Activated naive CD4-positive, alpha-beta T cell treated with anti-CD3 and anti-CD28 coated beads, Interleukin-2, amount 10 ng/mL, durations not matched to agents 7 days and 5 days (primary cell): ENCODE results near the gene PIK3R5.

Source experiments
- CTCF ChIA-PET: fragments of 350-600 bp; sonication (Branson Sonifier 250); formaldehyde crosslinking; loops from one replicate; lab custom pipeline; 2021; ENCODE audit warnings: antibody characterized with exemption; lab: Charles Lee
- DNase-seq: peaks from one replicate; pipeline ENCODE4 v3.0.0-alpha.2; 2020
- H3K27ac Mint-ChIP-seq: one replicate; pipeline ENCODE4 v1.8.0; 2021; ENCODE audit warnings: mild to moderate bottlenecking, moderate library complexity, mixed read lengths
- H3K27me3 Mint-ChIP-seq: one replicate; pipeline ENCODE4 v1.8.0; 2021; ENCODE audit warnings: mild to moderate bottlenecking, mixed read lengths
- H3K36me3 Mint-ChIP-seq: one replicate; pipeline ENCODE4 v1.8.0; 2021; ENCODE audit warnings: mixed read lengths
- H3K4me1 Mint-ChIP-seq: one replicate; pipeline ENCODE4 v1.8.0; 2021; ENCODE audit warnings: mixed read lengths
- H3K4me3 Mint-ChIP-seq: one replicate; pipeline ENCODE4 v1.8.0; 2021; ENCODE audit warnings: mild to moderate bottlenecking, moderate library complexity, mixed read lengths
- H3K9me3 Mint-ChIP-seq: one replicate; pipeline ENCODE4 v1.8.0; 2021; ENCODE audit warnings: mixed read lengths

PIK3R5 gene

DNA sequence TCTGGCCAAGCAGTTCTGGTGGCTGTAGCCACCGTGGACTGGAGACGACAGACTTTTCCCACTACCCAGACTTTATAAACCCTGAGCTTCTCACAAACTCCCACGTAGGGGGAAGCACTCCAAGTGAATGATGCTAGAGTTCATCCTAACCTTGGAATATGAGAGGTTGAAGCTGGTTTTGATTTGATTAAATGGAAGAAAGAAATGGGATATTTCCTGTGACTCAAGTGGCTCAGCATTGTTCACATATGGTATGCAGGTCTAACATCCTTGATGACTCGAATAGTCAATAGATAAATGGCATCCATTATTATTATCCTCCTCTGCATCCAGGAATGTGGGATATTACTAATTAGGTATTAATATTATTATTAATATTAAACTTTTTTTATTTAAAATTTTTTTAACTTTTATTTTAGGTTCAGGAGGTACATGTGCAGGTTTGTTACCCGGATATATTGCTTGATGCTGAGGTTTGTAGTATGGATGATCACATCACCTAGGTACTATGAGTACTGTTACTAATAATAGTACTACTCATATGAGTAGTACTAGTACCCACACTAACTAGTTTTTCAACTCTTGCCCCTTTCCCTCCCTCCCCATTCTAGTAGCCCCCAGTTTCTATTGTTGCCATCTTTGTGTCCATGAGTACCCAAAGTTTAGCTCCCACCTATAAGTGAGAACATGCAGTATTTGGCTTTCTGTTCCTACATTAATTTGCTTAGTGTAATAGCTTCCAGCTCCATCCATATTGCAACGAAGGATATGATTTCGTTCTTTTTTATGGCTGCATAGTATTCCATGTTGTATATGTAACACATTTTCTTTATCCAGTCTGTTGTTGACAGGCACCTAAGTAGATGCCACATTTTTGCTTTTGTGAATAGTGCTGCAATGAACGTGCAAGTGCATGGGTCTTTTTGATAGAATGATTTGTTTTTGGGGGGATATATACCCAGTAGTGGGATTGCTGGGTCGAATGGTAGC is 121.0 kb downstream of the PIK3R5 start:
- Mint-ChIP-seq H3K36me3 (peaks cover 17% of the 10 kb centered on the region), H3K9me3 (no peaks in the 10 kb centered on the region), H3K27me3 (no peaks in the 10 kb centered on the region), H3K4me3 (no peak overlapping the region), H3K4me1 (peaks cover 4% of the 10 kb centered on the region), H3K27ac (no peak overlapping the region)
- DNase-seq = no peak
- CTCF ChIA-PET = interaction anchor here (2.2 kb wide), 1 partner anchor 12 kb away, joined by 7 read pairs; no protein-coding TSS in a partner anchor

DNA sequence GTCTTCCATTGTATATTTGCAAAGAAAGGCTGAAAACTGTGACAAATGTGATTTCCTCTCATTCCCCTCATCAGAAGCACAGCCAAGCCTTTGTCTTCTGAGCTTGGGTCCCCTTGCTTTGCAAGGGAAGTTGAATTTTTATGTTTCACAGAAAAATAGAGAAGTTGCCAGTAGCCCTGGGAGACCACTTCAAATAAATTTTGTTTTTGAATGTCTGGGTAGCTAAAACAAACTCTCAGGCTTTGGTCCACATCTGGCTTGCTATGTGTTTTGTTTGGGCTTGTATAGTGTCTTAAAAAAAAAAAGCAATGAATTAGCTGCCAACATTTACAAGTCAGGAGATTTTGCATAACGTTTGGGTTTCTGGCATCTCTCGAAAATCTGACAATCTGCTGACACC is 122.2 kb downstream of the PIK3R5 start:
- no peak overlapping the region for H3K4me3 Mint-ChIP-seq

DNA sequence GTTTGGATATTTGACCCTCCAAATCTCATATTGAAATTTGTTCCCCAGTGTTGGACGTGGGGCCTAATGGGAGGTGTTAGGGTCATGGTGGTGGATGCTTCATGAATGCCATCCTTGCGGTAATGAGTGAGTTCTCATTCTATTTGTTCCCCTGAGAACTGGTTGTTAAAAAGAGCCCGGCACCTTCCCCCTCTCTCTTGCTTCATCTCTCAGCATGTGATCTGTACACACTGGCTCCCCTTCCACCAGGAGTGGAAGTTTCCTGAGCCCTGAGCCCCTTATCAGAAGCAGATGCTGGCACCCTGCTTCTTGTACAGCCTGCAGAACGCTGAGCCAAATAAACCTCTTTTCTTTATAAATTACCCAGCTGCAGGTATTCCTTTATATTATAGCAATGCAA is 123.7 kb downstream of the PIK3R5 start:
- peaks cover 10% of the 10 kb centered on the region for H3K36me3 Mint-ChIP-seq
- H3K9me3 Mint-ChIP-seq = no peaks in the 10 kb centered on the region
- CTCF ChIA-PET = no interaction called here
- no peak overlapping the region for H3K4me3 Mint-ChIP-seq
- H3K27ac Mint-ChIP-seq = no peak overlapping the region
- peaks cover 4% of the 10 kb centered on the region for H3K4me1 Mint-ChIP-seq
- DNase-seq = no peak
- no peaks in the 10 kb centered on the region for H3K27me3 Mint-ChIP-seq

More for the DNA sequence above, 122.2 kb downstream of the PIK3R5 start:
- Mint-ChIP-seq H3K9me3 (no peaks in the 10 kb centered on the region), H3K4me1 (peaks cover 4% of the 10 kb centered on the region), H3K27me3 (no peaks in the 10 kb centered on the region), H3K27ac (no peak overlapping the region), H3K36me3 (peaks cover 14% of the 10 kb centered on the region)
- CTCF ChIA-PET = interaction anchor here (2.2 kb wide), 1 partner anchor 11 kb away, joined by 7 read pairs; no protein-coding TSS in a partner anchor
- DNase-seq = no peak

DNA sequence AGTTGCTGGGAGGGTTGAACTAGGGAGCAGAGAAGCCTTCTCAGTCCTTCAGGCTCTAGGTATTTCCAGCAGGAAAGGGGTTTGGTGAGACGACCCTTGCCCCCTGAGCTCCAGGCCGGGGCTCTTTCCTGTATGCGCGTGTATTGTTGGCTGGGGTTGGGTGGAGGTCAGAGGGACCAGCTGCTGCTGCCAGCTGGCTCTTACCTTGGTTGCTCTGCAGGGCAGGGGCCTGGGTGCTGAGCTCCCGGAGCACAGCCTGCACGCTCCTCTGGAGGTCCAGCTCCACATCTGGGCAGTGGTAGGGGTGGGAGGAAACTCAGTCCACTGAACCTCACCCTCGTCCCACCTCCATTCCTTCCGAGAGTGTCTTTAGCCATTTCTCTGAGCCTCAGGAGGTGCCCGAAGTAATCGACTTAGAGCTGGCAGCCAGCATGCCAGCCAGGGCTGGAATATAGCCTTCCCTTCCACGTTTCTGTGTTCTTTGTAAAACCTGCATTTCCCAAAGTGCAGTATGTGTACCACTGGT is 126.0 kb downstream of the PIK3R5 start:
- DNase-seq = no peak
- Mint-ChIP-seq H3K36me3 (peaks cover 11% of the 10 kb centered on the region), H3K4me1 (peaks cover 4% of the 10 kb centered on the region), H3K27me3 (no peaks in the 10 kb centered on the region), H3K9me3 (no peaks in the 10 kb centered on the region), H3K27ac (no peak overlapping the region), H3K4me3 (no peak overlapping the region)
- CTCF ChIA-PET = no interaction called here

DNA sequence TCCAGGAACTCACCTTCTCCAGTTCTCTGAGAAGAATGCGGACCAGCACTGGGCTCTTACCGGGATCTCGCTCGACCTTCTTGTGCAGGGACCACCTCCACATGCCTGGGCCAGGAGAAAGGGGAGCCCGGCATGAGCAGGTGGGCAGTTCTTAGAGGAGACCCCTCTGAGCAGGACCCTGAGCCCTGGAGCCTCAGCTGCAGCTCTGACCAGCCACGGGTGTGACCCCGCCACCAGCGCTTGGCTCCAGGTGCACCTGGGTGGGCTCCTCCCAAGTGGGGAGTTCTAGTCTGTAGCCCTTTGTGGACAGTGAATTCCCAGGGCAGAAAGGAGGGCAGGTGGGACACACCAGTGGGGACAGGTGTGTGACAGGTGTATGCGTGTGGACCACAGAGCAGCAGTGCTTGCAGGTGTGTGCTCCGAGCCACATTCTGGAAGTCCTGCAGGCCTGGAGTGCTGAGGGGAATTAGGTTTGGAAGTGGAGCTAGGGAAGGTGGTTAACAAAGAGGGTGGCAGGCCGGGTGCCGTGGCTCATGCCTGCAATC is 126.9 kb downstream of the PIK3R5 start:
- Mint-ChIP-seq H3K27me3 (no peaks in the 10 kb centered on the region), H3K4me1 (peaks cover 4% of the 10 kb centered on the region), H3K9me3 (no peaks in the 10 kb centered on the region), H3K4me3 (no peak overlapping the region), H3K36me3 (peaks cover 13% of the 10 kb centered on the region), H3K27ac (no peak overlapping the region)
- DNase-seq = no peak
- CTCF ChIA-PET = no interaction called here

DNA sequence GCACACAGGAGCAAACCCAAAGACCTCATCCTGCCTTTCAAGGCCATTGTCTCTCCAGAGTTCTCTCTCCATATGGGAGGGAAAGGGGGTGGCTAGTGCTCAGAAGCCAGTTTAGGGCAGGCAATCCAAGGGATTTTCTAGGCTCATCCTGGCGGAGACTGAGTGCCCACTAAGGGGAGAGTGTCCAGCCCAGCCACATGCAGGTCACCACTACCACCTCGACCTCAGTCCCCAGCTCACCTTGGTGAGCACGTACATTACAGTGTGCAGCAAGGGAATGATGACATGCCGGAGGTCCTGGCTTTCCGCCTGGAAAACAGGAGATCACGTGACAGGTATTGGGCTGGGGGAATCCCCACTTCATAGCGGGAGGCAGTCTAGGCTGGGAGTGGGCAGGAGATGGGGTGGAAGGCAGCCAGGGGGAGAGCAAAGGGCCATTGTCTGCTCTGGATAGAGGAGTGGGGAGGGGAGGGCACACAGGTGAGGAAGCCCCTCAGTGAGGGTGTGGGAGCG is 127.9 kb downstream of the PIK3R5 start:
- no peak for DNase-seq
- Mint-ChIP-seq H3K27ac (no peak overlapping the region), H3K4me3 (no peak overlapping the region), H3K27me3 (no peaks in the 10 kb centered on the region), H3K4me1 (no peaks in the 10 kb centered on the region), H3K9me3 (no peaks in the 10 kb centered on the region), H3K36me3 (peaks cover 13% of the 10 kb centered on the region)
- CTCF ChIA-PET = no interaction called here

DNA sequence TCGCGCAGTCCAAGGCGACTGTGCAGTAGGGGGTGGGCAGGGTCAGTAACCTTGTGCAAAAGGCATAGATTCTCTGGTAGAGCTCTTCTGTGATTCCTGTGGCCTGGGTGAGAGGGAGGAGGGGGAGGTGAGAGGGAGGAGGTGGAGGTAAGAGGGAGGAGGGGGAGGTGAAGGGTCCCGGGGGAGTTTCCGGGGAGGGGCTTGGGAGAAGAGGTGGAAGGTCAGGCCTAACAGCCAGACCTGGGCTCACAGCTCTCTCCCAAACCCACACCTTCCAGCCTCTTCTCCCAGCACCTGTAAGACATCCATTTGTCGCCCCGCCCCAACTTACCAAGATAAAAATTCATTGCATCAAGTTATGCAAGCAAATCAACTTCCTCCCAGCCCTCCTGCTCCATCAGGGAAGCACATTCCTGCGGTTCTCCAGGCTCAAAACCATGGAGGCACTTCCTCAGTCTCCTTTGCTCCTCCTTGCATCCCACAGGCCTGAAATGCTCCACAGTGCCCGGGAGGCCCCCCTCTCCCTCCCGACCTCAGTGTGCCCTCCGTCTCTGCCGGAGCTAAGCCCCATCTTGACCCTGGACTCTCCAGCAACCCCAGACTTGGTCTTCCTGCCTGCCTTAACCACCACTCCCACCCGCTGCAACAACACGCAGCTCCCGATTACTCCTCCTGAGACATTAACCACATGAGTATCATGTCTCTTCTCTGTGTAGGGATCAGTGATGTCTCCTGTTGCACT is 128.5 kb downstream of the PIK3R5 start:
- Mint-ChIP-seq H3K27me3 (no peaks in the 10 kb centered on the region), H3K36me3 (peaks cover 13% of the 10 kb centered on the region), H3K27ac (no peak overlapping the region), H3K4me1 (no peaks in the 10 kb centered on the region), H3K9me3 (no peaks in the 10 kb centered on the region), H3K4me3 (no peak overlapping the region)
- no peak for DNase-seq
- CTCF ChIA-PET = no interaction called here

DNA sequence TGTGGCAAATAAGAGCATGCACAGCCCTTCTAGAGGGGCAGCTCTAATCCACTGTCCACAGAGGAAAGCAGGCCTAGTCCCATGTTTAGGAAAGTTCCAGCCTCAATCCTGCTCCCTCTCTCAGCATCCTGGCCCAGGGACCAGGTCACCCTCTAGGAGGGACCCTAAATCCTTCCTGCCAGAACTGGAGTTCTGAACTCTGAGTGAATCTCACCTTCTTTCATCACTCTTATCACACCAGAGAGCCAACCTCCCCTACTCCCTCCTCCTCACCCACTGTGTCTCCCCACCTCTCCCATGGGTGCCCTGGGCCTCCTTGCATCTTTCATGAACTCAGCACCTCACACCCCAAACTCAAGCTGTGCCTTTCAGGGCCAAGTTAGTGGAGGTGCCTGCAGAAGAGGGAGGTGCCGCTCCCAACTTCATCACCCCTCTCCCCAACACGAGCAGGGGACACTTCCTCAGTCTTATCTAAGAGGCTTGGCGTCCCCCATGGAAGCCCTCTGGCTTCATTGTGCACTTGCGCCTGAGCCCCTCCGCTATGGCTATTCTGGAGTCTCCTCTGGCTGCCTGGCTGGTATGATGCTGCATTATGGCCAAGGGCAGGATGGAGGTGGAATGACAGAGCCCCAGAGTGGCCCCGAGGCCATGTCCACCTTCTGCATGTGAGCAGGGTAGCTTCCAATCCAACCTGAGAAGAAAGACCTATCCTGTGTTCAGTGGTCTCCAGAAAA is 129.7 kb downstream of the PIK3R5 start:
- Mint-ChIP-seq H3K4me1 (no peaks in the 10 kb centered on the region), H3K36me3 (peaks cover 13% of the 10 kb centered on the region), H3K27ac (no peak overlapping the region), H3K4me3 (no peak overlapping the region), H3K9me3 (no peaks in the 10 kb centered on the region), H3K27me3 (no peaks in the 10 kb centered on the region)
- CTCF ChIA-PET = no interaction called here
- no peak for DNase-seq

DNA sequence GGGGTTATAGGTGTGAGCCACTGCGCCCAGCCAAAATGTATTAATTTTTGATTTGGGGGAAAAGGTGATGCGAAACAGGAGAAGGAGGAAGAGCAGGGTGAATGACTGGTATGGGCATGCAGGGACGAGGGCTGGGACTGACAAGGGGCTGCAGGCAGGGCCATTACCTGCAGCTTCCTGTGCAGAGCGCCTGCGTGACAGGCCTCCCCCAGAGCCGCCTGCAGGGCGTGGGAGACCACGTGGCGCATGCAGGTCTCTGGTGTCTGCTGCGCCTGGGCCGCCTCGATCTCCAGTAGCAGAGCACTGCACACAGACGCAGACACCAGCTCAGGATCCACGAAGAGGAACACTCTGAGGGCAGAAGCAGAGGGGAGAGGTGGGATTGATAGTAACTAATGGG is 130.4 kb downstream of the PIK3R5 start:
- CTCF ChIA-PET = no interaction called here
- H3K9me3 Mint-ChIP-seq = no peaks in the 10 kb centered on the region
- no peak for DNase-seq
- H3K4me1 Mint-ChIP-seq = no peaks in the 10 kb centered on the region
- no peak overlapping the region for H3K27ac Mint-ChIP-seq
- H3K4me3 Mint-ChIP-seq = no peak overlapping the region
- no peaks in the 10 kb centered on the region for H3K27me3 Mint-ChIP-seq
- H3K36me3 Mint-ChIP-seq = peaks cover 13% of the 10 kb centered on the region

DNA sequence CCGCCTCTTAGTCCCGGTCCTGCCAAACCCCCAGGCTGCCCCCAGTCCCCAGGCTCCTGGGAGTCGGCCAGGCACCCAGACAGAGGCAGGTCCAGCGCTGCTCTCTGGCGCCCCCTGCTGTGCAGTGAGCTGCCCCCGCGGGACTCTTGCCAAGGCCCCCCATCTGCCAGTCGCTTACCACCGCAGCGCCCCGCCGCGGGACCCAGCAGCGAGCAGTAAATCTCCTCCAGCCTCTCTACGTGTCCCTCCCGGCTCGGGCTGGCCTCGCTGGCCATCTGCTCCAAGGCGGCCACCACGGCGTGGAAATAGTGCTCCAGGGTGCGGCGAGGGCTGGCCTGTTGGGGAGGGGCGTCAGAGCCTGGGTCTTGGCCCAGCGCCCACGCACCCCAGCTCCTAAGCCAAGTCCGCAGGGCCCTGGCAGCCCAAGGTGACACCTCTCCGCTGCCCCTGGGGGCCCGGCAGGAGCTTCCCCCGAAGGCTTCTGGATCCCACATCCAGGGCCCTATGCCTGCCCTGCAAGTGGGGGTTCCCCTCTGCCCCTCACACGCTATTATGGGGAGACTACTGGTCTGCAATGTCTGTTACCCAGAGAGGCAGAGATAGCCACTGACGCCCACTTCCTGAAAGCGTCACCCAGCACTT is 132.7 kb downstream of the PIK3R5 start:
- no peaks in the 10 kb centered on the region for H3K4me1 Mint-ChIP-seq
- no peaks in the 10 kb centered on the region for H3K27me3 Mint-ChIP-seq
- CTCF ChIA-PET = interaction anchor here (1.1 to 1.6 kb wide), 2 partner anchors 11 to 35 kb away, joined by 5 to 7 read pairs; partner anchors contain the start of gene PIK3R6
- H3K4me3 Mint-ChIP-seq = no peak overlapping the region
- H3K36me3 Mint-ChIP-seq = peaks cover 13% of the 10 kb centered on the region
- no peaks in the 10 kb centered on the region for H3K9me3 Mint-ChIP-seq
- peak; percentile 47 for DNase-seq
- no peak overlapping the region for H3K27ac Mint-ChIP-seq

DNA sequence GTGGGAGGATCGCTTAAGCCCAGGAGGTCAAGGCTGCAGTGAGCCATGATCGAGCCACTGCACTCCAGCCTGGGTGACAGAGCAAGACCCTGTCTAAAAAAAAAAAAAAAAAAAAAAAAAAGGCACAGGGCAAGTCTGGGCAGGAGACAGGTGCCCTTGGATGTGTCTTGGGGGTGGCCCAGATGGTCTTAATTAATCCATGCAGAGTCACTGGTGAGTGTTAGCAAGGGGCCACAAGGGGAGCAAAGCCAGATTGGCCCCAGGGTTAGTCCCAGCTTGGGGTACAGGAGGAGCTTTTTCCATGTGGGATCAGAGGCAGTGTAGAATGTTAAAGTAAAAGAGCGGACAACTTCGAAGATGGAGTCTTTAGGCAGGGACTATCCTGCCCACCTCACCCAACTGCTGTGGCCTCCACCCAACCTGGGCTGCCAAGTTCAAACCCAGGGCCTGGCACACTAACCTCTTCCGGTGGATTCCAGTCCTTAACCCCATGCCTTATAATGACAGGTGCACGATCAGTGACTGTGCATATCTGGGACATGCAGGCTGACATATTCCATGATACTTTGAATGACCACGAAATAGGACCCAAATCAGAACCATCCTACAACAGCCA is 134.2 kb downstream of the PIK3R5 start:
- Mint-ChIP-seq H3K27ac (no peak overlapping the region), H3K36me3 (peaks cover 11% of the 10 kb centered on the region), H3K9me3 (no peaks in the 10 kb centered on the region), H3K4me3 (no peak overlapping the region), H3K27me3 (no peaks in the 10 kb centered on the region), H3K4me1 (no peaks in the 10 kb centered on the region)
- no peak for DNase-seq
- CTCF ChIA-PET = interaction anchor here (0.6 to 1.9 kb wide), 3 partner anchors 11 to 167 kb away, joined by 3 to 4 read pairs (median 4); no protein-coding TSS in a partner anchor

DNA sequence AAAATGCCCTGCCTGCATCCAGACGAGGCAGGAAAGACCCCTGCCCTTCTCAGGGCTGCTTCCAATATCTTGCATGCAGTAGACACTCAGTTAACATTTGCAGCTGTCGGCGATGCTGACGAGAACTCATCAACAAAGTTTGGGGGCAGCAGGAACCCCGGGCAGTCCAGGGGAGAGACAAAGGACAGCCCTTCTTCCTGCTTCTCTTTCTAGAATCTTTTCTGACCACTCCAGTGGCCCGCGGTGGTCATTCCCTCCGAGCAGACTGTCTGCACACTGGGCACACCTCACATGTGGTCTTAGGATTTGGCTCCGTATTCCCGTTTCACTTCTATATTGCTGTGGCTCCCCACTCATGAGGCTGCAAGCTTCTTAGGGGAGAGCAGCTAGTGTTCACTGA is 135.4 kb downstream of the PIK3R5 start:
- H3K4me3 Mint-ChIP-seq = no peak overlapping the region
- H3K9me3 Mint-ChIP-seq = no peaks in the 10 kb centered on the region
- H3K4me1 Mint-ChIP-seq = no peaks in the 10 kb centered on the region
- CTCF ChIA-PET = interaction anchor here (1.9 kb wide), 1 partner anchor 10 kb away, joined by 4 read pairs; no protein-coding TSS in a partner anchor
- H3K27me3 Mint-ChIP-seq = no peaks in the 10 kb centered on the region
- no peak overlapping the region for H3K27ac Mint-ChIP-seq
- no peak for DNase-seq
- peaks cover 4% of the 10 kb centered on the region for H3K36me3 Mint-ChIP-seq
